ENCODE results near the gene FCRL3. TPM values are rescaled to one million over a fixed set of nuclear protein-coding genes. Genes with fewer than 3 reads are reported as not detected.

FCRL3 gene
- total RNA-seq, 3 donors from 2014 or later (not counting 1 experiment from before 2014, with no cell fraction given): 69.8 to 117 (median 83.8) TPM

DNA sequence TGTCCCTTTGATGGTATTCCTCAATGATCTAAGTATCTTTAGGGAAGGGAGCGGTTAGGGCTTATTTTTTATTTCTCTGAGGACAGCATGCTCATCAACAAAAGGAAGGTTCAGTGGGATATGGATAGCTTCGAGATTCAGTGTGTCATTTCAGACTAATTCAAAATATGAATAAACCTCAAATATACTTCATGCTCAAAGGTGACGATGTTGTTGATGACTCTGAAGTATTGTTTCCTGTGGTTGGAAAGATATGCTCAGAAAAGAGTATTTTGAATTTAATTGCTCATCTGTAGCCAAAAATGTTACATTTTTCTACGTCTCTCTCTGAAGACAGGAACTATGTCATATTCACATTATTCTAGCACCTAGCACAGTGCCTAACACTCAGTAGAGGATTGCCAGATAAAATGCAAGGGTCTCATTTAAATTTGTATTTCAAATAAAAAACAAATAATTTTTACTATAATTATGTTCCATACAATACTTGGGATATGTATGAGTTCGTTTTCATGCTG is 1.8 kb upstream of the FCRL3 start:
- Histone ChIP-seq H3K27me3 (ENCODE audit: control insufficient read depth, insufficient read depth, low read length) (no peaks in the 10 kb centered on the region), H3K36me3 (ENCODE audit: control insufficient read depth, insufficient read depth, low read length) (no peaks in the 10 kb centered on the region), H3K27ac (ENCODE audit: low read length) (peak overlapping the region; percentile 86), H3K4me1 (ENCODE audit: control insufficient read depth, insufficient read depth, low read length) (peaks cover 51% of the 10 kb centered on the region), H3K9me3 (ENCODE audit: control insufficient read depth, insufficient read depth, low read length) (no peaks in the 10 kb centered on the region), H3K4me3 (ENCODE audit: low read length) (no peak overlapping the region)
- peak in 1 of 3 donors; percentile 14 for ATAC-seq
- peaks cover 5% of the 10 kb centered on the region in 2 donors for H3K9me3 Mint-ChIP-seq
- intact Hi-C loops (cut with micrococcal nuclease): loop anchor here (5.0 kb wide), 1 partner anchor 35 kb away; no protein-coding TSS in a partner anchor
- TF ChIP-seq, protein P1, sequence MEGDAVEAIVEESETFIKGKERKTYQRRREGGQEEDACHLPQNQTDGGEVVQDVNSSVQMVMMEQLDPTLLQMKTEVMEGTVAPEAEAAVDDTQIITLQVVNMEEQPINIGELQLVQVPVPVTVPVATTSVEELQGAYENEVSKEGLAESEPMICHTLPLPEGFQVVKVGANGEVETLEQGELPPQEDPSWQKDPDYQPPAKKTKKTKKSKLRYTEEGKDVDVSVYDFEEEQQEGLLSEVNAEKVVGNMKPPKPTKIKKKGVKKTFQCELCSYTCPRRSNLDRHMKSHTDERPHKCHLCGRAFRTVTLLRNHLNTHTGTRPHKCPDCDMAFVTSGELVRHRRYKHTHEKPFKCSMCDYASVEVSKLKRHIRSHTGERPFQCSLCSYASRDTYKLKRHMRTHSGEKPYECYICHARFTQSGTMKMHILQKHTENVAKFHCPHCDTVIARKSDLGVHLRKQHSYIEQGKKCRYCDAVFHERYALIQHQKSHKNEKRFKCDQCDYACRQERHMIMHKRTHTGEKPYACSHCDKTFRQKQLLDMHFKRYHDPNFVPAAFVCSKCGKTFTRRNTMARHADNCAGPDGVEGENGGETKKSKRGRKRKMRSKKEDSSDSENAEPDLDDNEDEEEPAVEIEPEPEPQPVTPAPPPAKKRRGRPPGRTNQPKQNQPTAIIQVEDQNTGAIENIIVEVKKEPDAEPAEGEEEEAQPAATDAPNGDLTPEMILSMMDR (IDR thresholded peaks at IDR 0.05): no peak
- peak overlapping the region; percentile 93 to 95 for H3K27ac Mint-ChIP-seq
- peak overlapping the region; percentile 56 for H3K4me3 Mint-ChIP-seq
- DNase-seq: no peak
- H3K4me1 Mint-ChIP-seq: peaks cover 89 to 91% of the 10 kb centered on the region in 2 donors
- H3K36me3 Mint-ChIP-seq: no peaks in the 10 kb centered on the region
- no peaks in the 10 kb centered on the region for H3K27me3 Mint-ChIP-seq (ENCODE audit: low read depth in 2 of 2)
- 54% methylated on average over 3 of the region's 5 CpGs for WGBS (ENCODE audit: insufficient coverage)

DNA sequence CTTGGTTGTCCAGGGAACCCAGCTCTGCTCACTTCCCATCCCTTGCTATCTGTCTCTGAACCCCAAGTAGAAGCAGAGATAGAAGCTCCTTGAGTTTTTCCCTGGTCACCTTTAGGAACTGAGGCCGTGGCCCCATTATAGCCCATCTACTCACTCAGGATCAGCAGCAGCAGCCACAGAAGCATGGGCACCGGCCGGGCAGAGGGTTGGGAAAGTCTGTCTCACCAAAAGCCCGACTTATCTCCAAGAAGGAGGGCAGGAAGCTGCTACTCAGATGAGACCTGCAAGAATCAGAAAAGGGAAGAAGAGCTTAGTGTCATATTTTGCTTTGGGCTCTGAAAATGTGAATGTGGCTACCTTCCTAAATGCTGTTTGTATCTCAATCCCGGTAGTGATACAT is 264 bp downstream of the FCRL3 start:
- peaks cover under 1% of the 10 kb centered on the region for H3K36me3 Mint-ChIP-seq
- TF ChIP-seq, protein P1 (IDR thresholded peaks at IDR 0.05): no peak
- no peaks in the 10 kb centered on the region for H3K27me3 Mint-ChIP-seq (ENCODE audit: low read depth in 2 of 2)
- Histone ChIP-seq H3K36me3 (ENCODE audit: control insufficient read depth, insufficient read depth, low read length) (no peaks in the 10 kb centered on the region), H3K27me3 (ENCODE audit: control insufficient read depth, insufficient read depth, low read length) (no peaks in the 10 kb centered on the region), H3K9me3 (ENCODE audit: control insufficient read depth, insufficient read depth, low read length) (no peaks in the 10 kb centered on the region), H3K27ac (ENCODE audit: low read length) (peak overlapping the region; percentile 86), H3K4me3 (ENCODE audit: low read length) (peak overlapping the region; percentile 47), H3K4me1 (ENCODE audit: control insufficient read depth, insufficient read depth, low read length) (peaks cover 66% of the 10 kb centered on the region)
- H3K27ac Mint-ChIP-seq: peak overlapping the region; percentile 93 to 95
- WGBS (ENCODE audit: insufficient coverage): 12% methylated on average over 4 of the region's 5 CpGs
- H3K4me3 Mint-ChIP-seq: peak overlapping the region; percentile 91
- ATAC-seq: peak; percentile 17 to 25 (median 24)
- DNase-seq: peak in 1 of 2 donors; percentile 39
- H3K4me1 Mint-ChIP-seq: peaks cover 93 to 96% of the 10 kb centered on the region in 2 donors
- peaks cover 2 to 3% of the 10 kb centered on the region in 2 donors for H3K9me3 Mint-ChIP-seq
- intact Hi-C loops (cut with micrococcal nuclease): loop anchor here (5.0 kb wide), 1 partner anchor 37 kb away; no protein-coding TSS in a partner anchor

DNA sequence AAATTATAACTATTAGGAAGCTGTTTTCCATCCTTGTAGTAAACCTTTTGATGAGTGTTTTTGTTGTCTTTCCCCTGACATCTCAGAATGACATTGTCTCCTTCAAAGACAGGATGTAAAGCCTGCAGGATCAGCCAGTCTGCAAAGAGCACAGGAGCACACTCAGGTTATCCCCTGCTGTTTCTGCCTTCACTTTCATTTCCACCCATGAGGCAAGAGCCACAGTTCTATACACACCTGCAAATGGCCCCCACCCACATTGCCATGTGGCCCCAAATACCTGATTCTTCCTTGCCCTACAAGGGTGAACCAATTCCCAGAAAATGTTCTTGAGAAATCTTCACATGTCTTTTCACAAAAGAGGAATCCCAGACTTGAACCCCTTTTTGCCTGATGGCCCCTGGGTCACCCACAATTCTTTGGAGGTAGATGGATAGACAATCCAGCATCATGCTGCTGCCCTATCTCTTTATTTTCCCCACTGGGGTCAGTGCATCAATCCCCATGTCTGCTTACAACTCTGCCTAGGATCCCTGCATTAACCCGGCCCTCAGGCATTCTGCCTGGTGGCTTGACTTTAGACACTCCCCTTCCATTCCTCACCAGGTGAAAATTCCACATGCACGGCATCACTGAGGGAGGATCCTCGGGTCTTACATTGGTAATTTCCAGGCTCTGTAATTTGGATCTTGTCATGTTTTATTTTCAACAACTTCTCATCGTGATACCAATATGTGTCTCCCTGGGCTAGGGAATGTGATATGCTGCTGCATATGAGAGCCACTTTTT is 2.6 kb downstream of the FCRL3 start:
- H3K36me3 ChIP-seq (ENCODE audit: control insufficient read depth, insufficient read depth, low read length): peaks cover 10% of the 10 kb centered on the region
- H3K27me3 ChIP-seq (ENCODE audit: control insufficient read depth, insufficient read depth, low read length): no peaks in the 10 kb centered on the region
- intact Hi-C loops (cut with micrococcal nuclease): no loop called here
- peaks cover 99 to 100% of the 10 kb centered on the region in 2 donors for H3K4me1 Mint-ChIP-seq
- H3K9me3 Mint-ChIP-seq: peaks cover 2 to 3% of the 10 kb centered on the region in 2 donors
- H3K9me3 ChIP-seq (ENCODE audit: control insufficient read depth, insufficient read depth, low read length): no peaks in the 10 kb centered on the region
- no peaks in the 10 kb centered on the region for H3K27me3 Mint-ChIP-seq (ENCODE audit: low read depth in 2 of 2)
- ATAC-seq (no peak), DNase-seq (peak in 1 of 2 donors; percentile 29)
- 83% methylated on average over 4 of the region's 4 CpGs for WGBS (ENCODE audit: insufficient coverage)
- peak overlapping the region; percentile 86 for H3K27ac ChIP-seq (ENCODE audit: low read length)
- H3K4me1 ChIP-seq (ENCODE audit: control insufficient read depth, insufficient read depth, low read length): peaks cover 66% of the 10 kb centered on the region
- peak overlapping the region; percentile 91 for H3K4me3 Mint-ChIP-seq
- H3K36me3 Mint-ChIP-seq: peaks cover 22% of the 10 kb centered on the region
- TF ChIP-seq, protein P1 (IDR thresholded peaks at IDR 0.05): no peak
- H3K4me3 ChIP-seq (ENCODE audit: low read length): no peak overlapping the region
- H3K27ac Mint-ChIP-seq: peak overlapping the region; percentile 93 to 95

All from natural killer cell (primary cell).